Adrenal gland (tissue), 5 donors: Measurements from ENCODE around the gene SBF2.

Experiments
- POLR2A ChIP-seq, 2 donors: fragments of 450-650 bp; IDR thresholded peaks; one replicate each; pipeline ENCODE4 v1.6.1; 2017; ENCODE audit warnings: antibody characterized with exemption in 2 of 2, mild to moderate bottlenecking in 2 of 2, moderate library complexity in 1 of 2
- TF ChIP-seq, protein P1 (sequence below), 6 experiments: fragments of 450-650 bp in 4 of 6; fragments of 200-600 bp in 2 of 6; sonication (generic) in 1 of 6; IDR thresholded peaks; 1 replicate in 5 of 6; 2 replicates in 1 of 6; pipeline versions ENCODE4 v1.5.1 to v1.8.0; 2016 to 2021; ENCODE audit warnings: antibody characterized with exemption in 6 of 6, mild to moderate bottlenecking in 2 of 6, moderate library complexity in 1 of 6
- donor health status: DM: no; HTN: no; CAD: no.

DNA sequence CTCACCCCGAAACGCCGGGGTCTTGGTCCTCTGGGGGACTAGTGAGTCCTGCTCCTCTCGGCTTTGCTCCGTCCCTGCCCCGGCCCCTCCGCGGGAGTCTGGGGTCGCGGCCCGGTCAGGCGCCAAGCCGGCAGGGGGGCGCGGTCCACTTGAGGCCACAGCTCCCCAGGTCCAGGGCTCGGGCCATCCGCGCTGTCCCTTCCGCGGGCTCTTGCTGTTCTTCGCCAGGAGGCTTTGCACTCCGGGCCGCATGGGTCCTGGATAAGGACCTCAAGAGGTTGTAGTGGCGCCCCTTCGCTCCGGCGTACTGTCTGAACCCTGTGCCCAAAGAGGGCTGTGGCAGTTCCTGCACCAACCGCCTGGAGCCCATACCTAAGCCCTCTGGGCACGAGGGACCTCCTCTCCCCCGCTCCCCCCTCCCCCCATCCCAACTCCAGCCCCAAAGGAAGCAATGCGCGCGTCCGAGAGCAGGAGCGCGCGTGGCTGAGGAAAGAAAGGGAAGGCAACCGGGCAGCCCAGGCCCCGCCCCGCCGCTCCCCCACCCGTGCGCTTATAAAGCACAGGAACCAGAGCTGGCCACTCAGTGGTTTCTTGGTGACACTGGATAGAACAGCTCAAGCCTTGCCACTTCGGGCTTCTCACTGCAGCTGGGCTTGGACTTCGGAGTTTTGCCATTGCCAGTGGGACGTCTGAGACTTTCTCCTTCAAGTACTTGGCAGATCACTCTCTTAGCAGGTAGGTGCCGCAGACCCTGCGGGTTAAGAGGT lies 10.7 kb upstream of the SBF2 start, which contains the start of gene ADM:
- TF ChIP-seq, protein P1, sequence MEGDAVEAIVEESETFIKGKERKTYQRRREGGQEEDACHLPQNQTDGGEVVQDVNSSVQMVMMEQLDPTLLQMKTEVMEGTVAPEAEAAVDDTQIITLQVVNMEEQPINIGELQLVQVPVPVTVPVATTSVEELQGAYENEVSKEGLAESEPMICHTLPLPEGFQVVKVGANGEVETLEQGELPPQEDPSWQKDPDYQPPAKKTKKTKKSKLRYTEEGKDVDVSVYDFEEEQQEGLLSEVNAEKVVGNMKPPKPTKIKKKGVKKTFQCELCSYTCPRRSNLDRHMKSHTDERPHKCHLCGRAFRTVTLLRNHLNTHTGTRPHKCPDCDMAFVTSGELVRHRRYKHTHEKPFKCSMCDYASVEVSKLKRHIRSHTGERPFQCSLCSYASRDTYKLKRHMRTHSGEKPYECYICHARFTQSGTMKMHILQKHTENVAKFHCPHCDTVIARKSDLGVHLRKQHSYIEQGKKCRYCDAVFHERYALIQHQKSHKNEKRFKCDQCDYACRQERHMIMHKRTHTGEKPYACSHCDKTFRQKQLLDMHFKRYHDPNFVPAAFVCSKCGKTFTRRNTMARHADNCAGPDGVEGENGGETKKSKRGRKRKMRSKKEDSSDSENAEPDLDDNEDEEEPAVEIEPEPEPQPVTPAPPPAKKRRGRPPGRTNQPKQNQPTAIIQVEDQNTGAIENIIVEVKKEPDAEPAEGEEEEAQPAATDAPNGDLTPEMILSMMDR (IDR thresholded peaks at IDR 0.05), result peak; percentile 40 to 62 (median 52)
- TF ChIP-seq POLR2A (IDR thresholded peaks at IDR 0.05), result peak; percentile 89 to 93
